HCT116 (cell line): ENCODE data around the gene NPS. TPM values are rescaled to one million over a fixed set of nuclear protein-coding genes. Genes with fewer than 3 reads are reported as not detected.

Experiments
- ATAC-seq: fragments of 200-7000 bp; cut with Tn5 transposase; 2 replicates; pipeline ENCODE4 v1.9.1; 2020; ENCODE audit warnings: mild to moderate bottlenecking, moderate library complexity
- BruUV-seq: library from RNA; stranded (reverse); fragments of 400-500 nt; replicated peaks from 2 replicates; lab custom pipeline; 2021; lab: Mats Ljungman, UMichigan
- CTCF ChIA-PET: fragments of 300-600 bp; sonication (Branson Sonifier 250); formaldehyde crosslinking; loops from one replicate; lab custom pipeline; 2021; ENCODE audit warnings: antibody characterized with exemption; lab: Charles Lee
- POLR2A ChIA-PET: fragments of 300-600, 350-600 bp; sonication (Branson Sonifier 250); formaldehyde crosslinking; loops from one replicate; lab custom pipeline; 2021; ENCODE audit warnings: antibody characterized with exemption; lab: Charles Lee
- RAD21 ChIA-PET, 2 experiments: fragments of 300-600 bp; sonication (Branson Sonifier 250); formaldehyde crosslinking; loops; one replicate each; lab custom pipeline; 2023; ENCODE audit warnings: low total read pairs in 2 of 2; ENCODE audit not compliant: uncharacterized antibody in 2 of 2, unreplicated experiment in 2 of 2, low non-redundant PET in 1 of 2; lab: Charles Lee
- DNase-seq: peaks from one replicate; pipeline ENCODE4 v3.0.0-alpha.2; 2010; ENCODE audit warnings: low read depth, low spot score
- H2AFZ ChIP-seq: fragments of 200-600 bp; shearing (Covaris generic), sonication (generic); 2 replicates; pipeline ENCODE4 v1.6.1; 2017; ENCODE audit warnings: low read depth, mixed run types, mixed read lengths, antibody characterized with exemption, low read length; ENCODE audit not compliant: poor library complexity, severe bottlenecking
- H3K27ac ChIP-seq: 2 replicates; pipeline ENCODE4 v1.5.1; 2012; ENCODE audit warnings: low read depth, low read length
- H3K27me3 ChIP-seq: fragments of 200-600 bp; sonication (generic); 2 replicates; pipeline ENCODE4 v1.6.1; 2016; ENCODE audit warnings: mixed run types, low read length, mixed read lengths; ENCODE audit not compliant: insufficient read depth
- H3K36me3 ChIP-seq, 2 experiments: fragments of 200-500 bp in 1 of 2; fragments of 200-600 bp in 1 of 2; sonication (Bioruptor generic) in 1 of 2; sonication (generic) in 1 of 2; 2 replicates each; pipeline versions ENCODE4 v1.5.1 to v1.6.1; 2014 to 2016; ENCODE audit warnings: low read length in 2 of 2, inconsistent platforms in 1 of 2, mixed read lengths in 1 of 2, mixed run types in 1 of 2; ENCODE audit not compliant: insufficient read depth in 2 of 2, control insufficient read depth in 1 of 2
- H3K4me1 ChIP-seq, 2 experiments: fragments of 200-600 bp in 1 of 2; sonication (generic) in 1 of 2; 2 replicates each; pipeline versions ENCODE4 v1.5.1 to v1.6.1; 2012 to 2017; ENCODE audit warnings: low read length in 2 of 2, inconsistent platforms in 1 of 2, mild to moderate bottlenecking in 1 of 2, mixed read lengths in 1 of 2, mixed run types in 1 of 2, moderate library complexity in 1 of 2; ENCODE audit not compliant: insufficient read depth in 2 of 2, control insufficient read depth in 1 of 2
- H3K4me2 ChIP-seq: fragments of 200-600 bp; sonication (generic); 2 replicates; pipeline ENCODE4 v1.6.1; 2017; ENCODE audit warnings: mixed run types, low read length, mixed read lengths
- H3K4me3 ChIP-seq, 2 experiments: fragments of 200-600 bp in 1 of 2; sonication (generic) in 1 of 2; replicated peaks in 1 of 2; 2 replicates each; pipeline ENCODE4 v1.5.1; 2011 to 2016; ENCODE audit warnings: low read length in 2 of 2, control low read depth in 1 of 2, low read depth in 1 of 2, mild to moderate bottlenecking in 1 of 2, mixed read lengths in 1 of 2, mixed run types in 1 of 2
- H3K79me2 ChIP-seq: fragments of 200-600 bp; sonication (generic); 2 replicates; pipeline ENCODE4 v1.6.1; 2017; ENCODE audit warnings: mild to moderate bottlenecking, mixed run types, low read length, moderate library complexity, mixed read lengths; ENCODE audit not compliant: insufficient read depth
- H3K9ac ChIP-seq: fragments of 200-600 bp; sonication (generic); 2 replicates; pipeline ENCODE4 v1.6.1; 2016; ENCODE audit warnings: low read length, mixed read lengths
- H3K9me2 ChIP-seq: fragments of 200-600 bp; sonication (generic), shearing (Covaris generic); 2 replicates; pipeline ENCODE4 v1.6.1; 2017; ENCODE audit warnings: mixed run types, mild to moderate bottlenecking, moderate library complexity; ENCODE audit not compliant: insufficient read depth
- H3K9me3 ChIP-seq, 2 experiments: fragments of 200-500 bp in 1 of 2; fragments of 200-600 bp in 1 of 2; sonication (Bioruptor generic) in 1 of 2; sonication (generic) in 1 of 2; 2 replicates each; pipeline ENCODE4 v1.6.1; 2014 to 2017; ENCODE audit warnings: low read length in 2 of 2, mixed read lengths in 2 of 2, inconsistent platforms in 1 of 2, low read depth in 1 of 2, mild to moderate bottlenecking in 1 of 2, mixed run types in 1 of 2, moderate library complexity in 1 of 2; ENCODE audit not compliant: control insufficient read depth in 1 of 2, insufficient read depth in 1 of 2
- H4K20me1 ChIP-seq: fragments of 200-600 bp; sonication (generic), shearing (Covaris generic); 2 replicates; pipeline ENCODE4 v1.6.1; 2017; ENCODE audit warnings: mixed run types, mild to moderate bottlenecking, moderate library complexity; ENCODE audit not compliant: insufficient read depth
- ATF3 ChIP-seq: IDR thresholded peaks from 2 replicates; pipeline ENCODE4 v1.6.1; 2012
- CEBPB ChIP-seq: IDR thresholded peaks from 2 replicates; pipeline ENCODE4 v1.6.1; 2012; ENCODE audit warnings: low read depth
- CTCF ChIP-seq, 3 experiments: fragments of 200-600 bp in 1 of 3; sonication (generic) in 1 of 3; IDR thresholded peaks in 2 of 3; conservative IDR thresholded peaks in 1 of 3; 2 replicates each; pipeline ENCODE4 v1.5.1; 2012 to 2017; ENCODE audit warnings: low read depth in 2 of 3, low read length in 2 of 3, antibody characterized with exemption in 1 of 3, borderline replicate concordance in 1 of 3, control low read depth in 1 of 3, mild to moderate bottlenecking in 1 of 3, mixed read lengths in 1 of 3, mixed run types in 1 of 3, moderate library complexity in 1 of 3; ENCODE audit not compliant: insufficient read depth in 1 of 3
- EGR1 ChIP-seq: IDR thresholded peaks from 2 replicates; pipeline ENCODE4 v1.6.1; 2012; ENCODE audit warnings: low read depth
- JUND ChIP-seq: IDR thresholded peaks from 2 replicates; pipeline ENCODE4 v1.6.1; 2012
- MAX ChIP-seq: IDR thresholded peaks from 2 replicates; pipeline ENCODE4 v1.6.1; 2012
- POLR2A ChIP-seq: IDR thresholded peaks from 2 replicates; pipeline ENCODE4 v1.7.0; 2011; ENCODE audit warnings: borderline replicate concordance; ENCODE audit not compliant: insufficient read depth, insufficient read length; ENCODE audit errors: extremely low read depth
- POLR2AphosphoS5 ChIP-seq: IDR thresholded peaks from 2 replicates; pipeline ENCODE4 v1.6.1; 2011; ENCODE audit warnings: mild to moderate bottlenecking, low read depth, low read length, moderate library complexity
- RAD21 ChIP-seq: IDR thresholded peaks from 2 replicates; pipeline ENCODE4 v1.6.1; 2012; ENCODE audit warnings: low read depth, mild to moderate bottlenecking
- SP1 ChIP-seq: IDR thresholded peaks from 2 replicates; pipeline ENCODE4 v1.6.1; 2012; ENCODE audit warnings: low read depth
- SRF ChIP-seq: IDR thresholded peaks from 2 replicates; pipeline ENCODE4 v1.6.1; 2012; ENCODE audit warnings: low read depth
- TCF7L2 ChIP-seq: IDR thresholded peaks from 2 replicates; pipeline ENCODE4 v1.7.0; 2011; ENCODE audit warnings: borderline replicate concordance, inconsistent platforms; ENCODE audit not compliant: insufficient read depth, insufficient read length; ENCODE audit errors: extremely low read depth
- YY1 ChIP-seq: IDR thresholded peaks from 2 replicates; pipeline ENCODE4 v1.6.1; 2011; ENCODE audit warnings: low read length, low read depth, moderate library complexity, mild to moderate bottlenecking; ENCODE audit not compliant: insufficient replicate concordance; ENCODE audit errors: extremely low read depth
- ZBTB33 ChIP-seq: IDR thresholded peaks from 2 replicates; pipeline ENCODE4 v1.6.1; 2011; ENCODE audit warnings: mild to moderate bottlenecking, low read length, moderate library complexity; ENCODE audit not compliant: insufficient replicate concordance; ENCODE audit errors: extremely low read depth
- ZFX ChIP-seq: fragments of 450-650 bp; IDR thresholded peaks from 2 replicates; pipeline ENCODE4 v1.6.1; 2017
- ZNF274 ChIP-seq: fragments of 200-500 bp; sonication (Bioruptor generic); IDR thresholded peaks from 2 replicates; pipeline ENCODE4 v1.6.1; 2014; ENCODE audit warnings: mild to moderate bottlenecking, low read depth, low read length, inconsistent platforms
- intact Hi-C: fragments of 100-400 bp; cut with micrococcal nuclease; formaldehyde crosslinking; loops from 2 replicates; pipeline ENCODE4 v1.10.0; 2022
- total RNA-seq: library from RNA; stranded (reverse); gene quantifications from one replicate; pipeline ENCODE4 v1.2.1, GENCODE V29; 2021; ENCODE audit not compliant: unreplicated experiment

NPS gene
- total RNA-seq, 1 experiment from 2014 or later = not detected

GRCh38 chr10:127537924-127538323, 11.2 kb upstream of the NPS start:
- intact Hi-C loops = no loop called here
- BruUV-seq = no TSS peak

More at GRCh38 chr10:127537924-127538323, 11.2 kb upstream of the NPS start:
- no peak overlapping the region for H3K4me2 ChIP-seq
- TF ChIP-seq POLR2A (no peak), ZNF274 (no peak), SP1 (no peak), TCF7L2 (no peak), MAX (no peak), ZFX (no peak), JUND (no peak), SRF (no peak), RAD21 (no peak), CTCF (IDR thresholded peaks at IDR 0.05 in 2 of 3, conservative IDR thresholded peaks at IDR 0.05 in 1 of 3; ENCODE audit: borderline replicate concordance in 1 of 3, insufficient read depth in 1 of 3, low read depth in 2 of 3, low read length in 2 of 3) (no peak), POLR2AphosphoS5 (no peak), ATF3 (no peak), CEBPB (no peak), YY1 (no peak), ZBTB33 (no peak), EGR1 (no peak)
- no peaks in the 10 kb centered on the region for H3K4me1 ChIP-seq
- ATAC-seq (no peak), DNase-seq (no peak)
- H2AFZ ChIP-seq = no peak overlapping the region
- H3K79me2 ChIP-seq = no peaks in the 10 kb centered on the region
- POLR2A ChIA-PET = no interaction called here
- CTCF ChIA-PET = no interaction called here
- no peaks in the 10 kb centered on the region for H3K9me2 ChIP-seq
- RAD21 ChIA-PET = no interaction called here
- no peak overlapping the region for H3K27ac ChIP-seq
- H3K36me3 ChIP-seq = no peaks in the 10 kb centered on the region
- H3K9me3 ChIP-seq = no peaks in the 10 kb centered on the region
- H3K27me3 ChIP-seq = peaks cover 59% of the 10 kb centered on the region
- no peak overlapping the region for H3K9ac ChIP-seq
- no peak overlapping the region for H3K4me3 ChIP-seq
- no peaks in the 10 kb centered on the region for H4K20me1 ChIP-seq
